Thoracic aorta (tissue), 2 donors: Measurements from ENCODE around the gene CD151. TPM values are rescaled to one million over a fixed set of nuclear protein-coding genes. Genes with fewer than 3 reads are reported as not detected.

Experiments
- ATAC-seq: fragments of 150-250 bp; one replicate; pipeline ENCODE4 v1.8.0; 2017; ENCODE audit warnings: low read depth; ENCODE audit not compliant: insufficient number of reproducible peaks, low FRiP score
- DNase-seq: peaks from one replicate; pipeline ENCODE4 v3.0.0-alpha.2; 2020; ENCODE audit warnings: low spot score
- H3K27ac ChIP-seq, 2 donors: fragments of 200-600 bp; sonication (generic); 1 replicate in 1 of 2; 2 replicates in 1 of 2; pipeline ENCODE4 v1.5.1; 2016; ENCODE audit warnings: mild to moderate bottlenecking in 2 of 2, moderate library complexity in 2 of 2
- H3K27me3 ChIP-seq: fragments of 200-600 bp; sonication (generic); replicated peaks from 2 replicates; pipeline ENCODE4 v1.6.0; 2016; ENCODE audit warnings: mild to moderate bottlenecking; ENCODE audit not compliant: insufficient read depth
- H3K36me3 ChIP-seq: fragments of 200-600 bp; sonication (generic); one replicate; pipeline ENCODE4 v1.5.1; 2016
- H3K4me1 ChIP-seq, 2 donors: fragments of 200-600 bp; sonication (generic); 1 replicate in 1 of 2; 2 replicates in 1 of 2; pipeline versions ENCODE4 v1.5.1 to v1.6.0; 2016; ENCODE audit warnings: low read depth in 2 of 2, mild to moderate bottlenecking in 1 of 2; ENCODE audit not compliant: control insufficient read depth in 1 of 2
- H3K4me3 ChIP-seq: fragments of 200-600 bp; sonication (generic); 2 replicates; pipeline ENCODE4 v1.5.1; 2016; ENCODE audit warnings: mild to moderate bottlenecking
- H3K9me3 ChIP-seq: fragments of 200-600 bp; sonication (generic); 2 replicates; pipeline ENCODE4 v1.5.1; 2016
- total RNA-seq, 2 donors: library from RNA; depleted of rRNA; stranded (reverse); fragments of >200 nt; gene quantifications; one replicate each; pipeline versions ENCODE4 v1.1.0 to v1.2.3, GENCODE V29; 2016
- TF ChIP-seq, protein P1 (sequence below): fragments of 200-600 bp; sonication (generic); IDR thresholded peaks from one replicate; pipeline ENCODE4 v1.5.1; 2019; ENCODE audit warnings: antibody characterized with exemption

CD151 gene
- total RNA-seq, 2 donors from 2014 or later = 532 to 1,455 TPM

DNA sequence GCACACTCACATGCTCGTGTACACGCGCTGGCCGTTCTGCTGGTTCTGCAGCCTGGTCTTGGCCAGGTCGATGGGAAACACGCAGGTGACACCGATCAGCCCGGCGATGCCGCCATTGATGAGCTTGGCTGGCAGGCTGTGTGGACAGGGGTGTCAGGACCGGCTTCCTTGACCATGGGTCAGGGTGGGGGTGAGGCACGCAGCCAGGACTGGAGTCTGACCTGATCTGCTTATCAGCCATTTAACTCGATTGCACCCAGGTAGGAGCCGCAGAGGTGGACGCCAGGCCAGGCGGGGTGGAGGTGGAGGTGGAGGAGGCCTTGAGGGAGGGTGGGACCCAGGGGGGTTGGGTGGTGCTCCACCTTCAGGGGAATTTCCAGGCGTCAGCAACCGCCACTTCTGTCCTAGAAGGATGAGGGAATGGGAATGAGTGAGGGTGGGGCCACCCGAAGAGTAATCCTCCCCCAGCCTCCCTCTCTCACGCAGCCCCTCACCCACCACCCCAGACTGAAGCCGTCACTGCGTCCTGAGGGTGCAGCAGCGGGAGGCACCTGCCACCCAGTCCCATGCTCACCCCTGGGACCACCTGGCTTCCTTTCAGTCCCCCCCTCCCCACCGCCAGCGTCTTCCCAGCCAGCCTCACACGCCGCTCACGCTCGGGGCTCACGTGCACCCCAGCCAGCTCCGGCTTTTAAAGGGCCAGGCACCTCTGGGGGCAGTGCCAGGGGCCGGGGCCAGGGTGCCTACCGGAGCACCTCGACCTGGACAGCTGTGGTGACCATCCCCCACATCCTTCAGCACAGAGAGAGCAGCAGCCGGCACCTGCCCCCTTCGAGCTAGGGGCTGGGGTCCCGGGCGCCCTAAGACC, 37.8 kb upstream of the CD151 start:
- no peaks in the 10 kb centered on the region for H3K9me3 ChIP-seq
- no peak overlapping the region for H3K27ac ChIP-seq
- H3K27me3 ChIP-seq = no peaks in the 10 kb centered on the region
- TF ChIP-seq, protein P1, sequence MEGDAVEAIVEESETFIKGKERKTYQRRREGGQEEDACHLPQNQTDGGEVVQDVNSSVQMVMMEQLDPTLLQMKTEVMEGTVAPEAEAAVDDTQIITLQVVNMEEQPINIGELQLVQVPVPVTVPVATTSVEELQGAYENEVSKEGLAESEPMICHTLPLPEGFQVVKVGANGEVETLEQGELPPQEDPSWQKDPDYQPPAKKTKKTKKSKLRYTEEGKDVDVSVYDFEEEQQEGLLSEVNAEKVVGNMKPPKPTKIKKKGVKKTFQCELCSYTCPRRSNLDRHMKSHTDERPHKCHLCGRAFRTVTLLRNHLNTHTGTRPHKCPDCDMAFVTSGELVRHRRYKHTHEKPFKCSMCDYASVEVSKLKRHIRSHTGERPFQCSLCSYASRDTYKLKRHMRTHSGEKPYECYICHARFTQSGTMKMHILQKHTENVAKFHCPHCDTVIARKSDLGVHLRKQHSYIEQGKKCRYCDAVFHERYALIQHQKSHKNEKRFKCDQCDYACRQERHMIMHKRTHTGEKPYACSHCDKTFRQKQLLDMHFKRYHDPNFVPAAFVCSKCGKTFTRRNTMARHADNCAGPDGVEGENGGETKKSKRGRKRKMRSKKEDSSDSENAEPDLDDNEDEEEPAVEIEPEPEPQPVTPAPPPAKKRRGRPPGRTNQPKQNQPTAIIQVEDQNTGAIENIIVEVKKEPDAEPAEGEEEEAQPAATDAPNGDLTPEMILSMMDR = no peak
- DNase-seq (no peak), ATAC-seq (no peak)
- peaks cover 10 to 27% of the 10 kb centered on the region in 2 donors for H3K4me1 ChIP-seq
- peak overlapping the region; percentile 86 for H3K4me3 ChIP-seq
- no peaks in the 10 kb centered on the region for H3K36me3 ChIP-seq

DNA sequence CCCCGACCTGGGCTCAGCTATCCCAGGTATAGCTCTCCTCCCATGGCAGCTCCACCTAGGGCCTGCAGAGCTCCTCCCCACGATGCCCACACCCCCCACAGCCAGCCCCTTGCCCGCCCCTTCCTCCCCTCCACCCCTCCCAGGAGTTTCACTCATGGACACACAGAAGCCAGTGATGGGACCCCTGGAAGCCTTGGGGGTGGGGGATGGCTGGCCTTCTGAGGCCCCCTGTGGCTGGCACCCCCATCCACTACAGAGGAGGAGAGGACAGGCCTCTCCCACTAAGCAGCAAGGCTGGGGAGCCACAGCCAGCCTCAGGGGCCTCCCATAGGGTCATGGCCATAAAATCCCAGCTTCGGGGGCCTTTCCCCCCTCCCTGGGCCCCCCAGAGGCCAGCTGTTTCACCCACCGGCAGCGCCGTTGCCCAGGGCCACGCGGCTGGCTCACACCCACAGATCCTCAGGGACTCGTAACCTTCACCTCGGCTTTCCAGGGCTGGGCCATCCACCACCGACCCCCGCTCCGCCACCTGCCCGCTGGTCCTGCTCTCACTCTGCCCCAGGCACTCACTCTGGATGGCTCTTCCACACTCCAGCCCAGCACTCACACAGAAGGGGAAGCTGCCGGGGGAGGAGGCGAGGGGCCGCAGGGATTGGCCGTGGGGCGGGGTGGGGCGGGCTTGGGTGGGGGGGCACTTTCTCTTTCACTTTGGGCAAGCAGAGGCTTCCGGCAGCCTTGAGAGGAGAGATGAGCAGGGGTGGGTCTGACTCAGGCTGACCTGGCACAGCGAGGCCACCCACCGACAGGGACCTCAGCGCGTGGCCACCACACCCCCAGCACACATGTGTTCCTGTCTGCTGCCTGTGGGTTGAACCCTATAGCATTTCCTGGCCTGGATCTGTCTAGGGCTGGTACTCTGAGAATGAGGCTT, 36.9 kb upstream of the CD151 start:
- Histone ChIP-seq H3K4me1 (peaks cover 10 to 27% of the 10 kb centered on the region in 2 donors), H3K36me3 (peaks cover 5% of the 10 kb centered on the region), H3K27ac (peak overlapping the region; percentile 69 to 79), H3K4me3 (peak overlapping the region; percentile 86), H3K9me3 (no peaks in the 10 kb centered on the region), H3K27me3 (no peaks in the 10 kb centered on the region)
- TF ChIP-seq, protein P1 = no peak
- ATAC-seq (no peak), DNase-seq (peak; percentile 43)

DNA sequence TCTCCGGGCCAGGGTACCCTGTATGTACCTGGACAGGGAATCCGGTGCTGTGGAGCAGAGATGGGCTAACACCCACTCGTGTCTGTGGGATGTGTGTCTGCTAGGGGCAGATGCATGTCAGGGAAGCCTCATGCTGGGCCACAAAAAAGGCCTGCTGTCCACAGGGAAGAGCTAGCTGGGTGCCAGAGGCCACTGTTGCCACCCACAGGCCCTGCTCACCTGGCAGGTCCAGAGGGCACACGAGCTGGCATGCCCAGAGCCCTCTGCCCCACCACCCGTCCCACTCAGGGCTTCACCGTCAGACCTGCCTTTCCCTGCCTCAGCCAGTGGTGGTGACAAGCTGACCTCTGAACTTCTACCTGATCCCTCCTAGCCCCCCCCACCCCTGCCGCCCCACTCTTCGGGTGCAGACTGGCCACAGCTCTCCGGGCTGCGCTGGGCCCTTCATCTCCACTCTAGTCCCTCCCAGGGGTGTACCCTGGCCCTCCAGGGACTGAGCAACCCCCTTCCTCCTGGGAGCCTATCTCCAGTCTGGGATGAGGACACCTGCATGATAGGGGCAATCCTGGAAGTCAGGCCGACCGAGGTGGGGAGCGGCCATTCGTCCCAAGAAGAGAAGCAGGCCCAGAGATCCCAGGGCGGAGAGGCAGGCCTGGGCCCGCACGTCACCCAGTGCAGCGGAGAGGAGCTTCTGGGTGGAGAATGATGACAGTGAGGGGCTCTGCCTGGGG, 36.0 kb upstream of the CD151 start:
- DNase-seq = no peak
- Histone ChIP-seq H3K36me3 (peaks cover 11% of the 10 kb centered on the region), H3K27ac (peak overlapping the region; percentile 69 to 79), H3K9me3 (no peaks in the 10 kb centered on the region), H3K4me3 (peak overlapping the region; percentile 86), H3K27me3 (no peaks in the 10 kb centered on the region), H3K4me1 (peaks cover 10 to 27% of the 10 kb centered on the region in 2 donors)
- TF ChIP-seq, protein P1 = no peak
- no peak for ATAC-seq

DNA sequence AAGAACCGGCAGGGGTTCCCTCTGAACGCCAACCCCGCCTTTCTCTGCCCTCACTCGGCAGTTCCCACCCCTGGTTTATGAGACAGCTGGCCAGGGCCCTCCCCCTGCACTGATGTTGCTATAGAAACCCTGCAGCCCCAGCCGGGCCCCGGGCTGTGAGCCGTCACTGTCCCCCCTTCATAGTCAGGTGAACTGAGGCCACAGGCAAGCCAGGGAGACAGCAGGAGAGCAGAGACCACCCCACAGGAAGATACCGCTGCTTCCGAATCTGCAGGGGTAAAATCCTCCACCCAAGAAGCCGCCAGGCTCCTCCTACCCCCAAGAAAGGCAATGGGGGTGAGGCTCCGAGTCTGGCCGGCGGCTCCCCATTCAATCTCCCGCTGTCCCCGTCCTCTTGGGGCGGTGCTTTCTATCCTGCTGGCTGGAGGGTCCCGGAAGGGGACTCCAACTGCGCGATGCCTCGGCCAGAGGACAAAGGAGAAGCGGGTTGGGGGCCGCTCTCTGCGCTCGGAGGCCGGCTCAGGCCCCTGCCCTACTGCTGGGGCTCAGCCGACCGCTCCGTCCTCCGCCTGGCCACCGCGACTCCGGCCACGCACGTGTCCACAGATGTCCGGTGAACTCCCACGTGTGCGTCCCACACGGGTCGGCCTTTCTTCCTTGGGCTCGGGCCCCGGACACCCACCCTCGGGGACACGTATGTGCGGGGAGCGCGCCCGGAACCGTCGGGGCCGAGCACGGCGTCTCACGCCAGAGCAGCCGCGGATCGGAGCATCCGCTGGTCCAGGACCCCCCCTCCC, 35.3 kb upstream of the CD151 start:
- Histone ChIP-seq H3K4me1 (peaks cover 10 to 27% of the 10 kb centered on the region in 2 donors), H3K4me3 (peak overlapping the region; percentile 86), H3K27me3 (no peaks in the 10 kb centered on the region), H3K27ac (peak overlapping the region; percentile 69 to 79), H3K9me3 (no peaks in the 10 kb centered on the region), H3K36me3 (peaks cover 12% of the 10 kb centered on the region)
- no peak for DNase-seq
- TF ChIP-seq, protein P1 = no peak
- peak; percentile 12 for ATAC-seq
